Prostate gland (tissue), 2 donors: ENCODE measurements around the gene P2RY8. TPM values are rescaled to one million over a fixed set of nuclear protein-coding genes. Genes with fewer than 3 reads are reported as not detected.

ENCODE experiments used
- DNase-seq: peaks from one replicate; pipeline ENCODE4 v3.0.0-alpha.2; 2019; ENCODE audit warnings: low spot score
- H3K27ac ChIP-seq, 2 donors: fragments of 200-600 bp; sonication (generic); 2 replicates each; pipeline ENCODE4 v1.5.1; 2017 to 2019
- H3K27me3 ChIP-seq: fragments of 200-600 bp; sonication (generic); replicated peaks from 2 replicates; pipeline ENCODE4 v1.5.1; 2019; ENCODE audit not compliant: insufficient read depth
- H3K36me3 ChIP-seq, 2 donors: fragments of 200-600 bp; sonication (generic); 1 replicate in 1 of 2; 2 replicates in 1 of 2; pipeline versions ENCODE4 v1.5.1 to v1.8.1; 2017 to 2019
- H3K4me1 ChIP-seq: fragments of 200-600 bp; sonication (generic); replicated peaks from 2 replicates; pipeline ENCODE4 v1.5.1; 2019
- H3K4me3 ChIP-seq, 2 donors: fragments of 200-600 bp; sonication (generic); 2 replicates each; pipeline ENCODE4 v1.5.1; 2017 to 2019
- H3K9me3 ChIP-seq: fragments of 200-600 bp; sonication (generic); 2 replicates; pipeline ENCODE4 v1.5.1; 2017
- CTCF ChIP-seq, 4 experiments: fragments of 200-600 bp in 2 of 4; fragments of 450-650 bp in 2 of 4; sonication (generic) in 2 of 4; IDR thresholded peaks; 1 replicate in 3 of 4; 2 replicates in 1 of 4; pipeline ENCODE4 v1.5.1; 2016 to 2019; ENCODE audit warnings: antibody characterized with exemption in 4 of 4, mild to moderate bottlenecking in 2 of 4, moderate library complexity in 2 of 4
- POLR2A ChIP-seq: fragments of 450-650 bp; IDR thresholded peaks from one replicate; pipeline ENCODE4 v1.6.1; 2016; ENCODE audit warnings: antibody characterized with exemption, mild to moderate bottlenecking
- POLR2AphosphoS5 ChIP-seq: sonication (generic); formaldehyde crosslinking; IDR thresholded peaks from one replicate; pipeline ENCODE4 v1.6.1; 2017; ENCODE audit warnings: antibody characterized with exemption
- WGBS: methylation state at CpG from one replicate; pipeline ENCODE4 v1.1.5; 2018; 5-methylcytosine and 5-hydroxymethylcytosine counted together
- intact Hi-C: fragments of 100-400 bp; cut with DNase I; formaldehyde crosslinking; loops from one replicate; pipeline ENCODE4 v1.14.2; 2022
- total RNA-seq, 2 donors: library from RNA; depleted of rRNA; stranded (reverse); fragments of >200 nt; gene quantifications; one replicate each; pipeline ENCODE4 v1.1.0, GENCODE V29; 2016

Gene P2RY8
- total RNA-seq, 2 donors from 2014 or later, result 0.59 to 1.8 TPM

GRCh38 chrX:1465286-1466231 is 71.4 kb downstream of the P2RY8 start:
- H3K4me1 ChIP-seq, result no peaks in the 10 kb centered on the region
- H3K36me3 ChIP-seq, result no peaks in the 10 kb centered on the region
- H3K4me3 ChIP-seq, result no peak overlapping the region
- H3K27me3 ChIP-seq, result no peaks in the 10 kb centered on the region
- 21% methylated on average over 74 of the region's 75 CpGs for WGBS
- intact Hi-C loops, result no loop called here
- TF ChIP-seq CTCF (IDR thresholded peaks at IDR 0.05) (no peak), POLR2AphosphoS5 (no peak), POLR2A (no peak)
- H3K9me3 ChIP-seq, result no peaks in the 10 kb centered on the region
- DNase-seq, result no peak
- H3K27ac ChIP-seq, result no peak overlapping the region

- 75% methylated on average over 12 of the region's 12 CpGs for WGBS
- Histone ChIP-seq H3K9me3 (no peaks in the 10 kb centered on the region), H3K27ac (no peak overlapping the region), H3K36me3 (no peaks in the 10 kb centered on the region), H3K27me3 (no peaks in the 10 kb centered on the region), H3K4me3 (no peak overlapping the region), H3K4me1 (no peaks in the 10 kb centered on the region)
- no peak for DNase-seq
- intact Hi-C loops, result no loop called here
- TF ChIP-seq POLR2AphosphoS5 (no peak), POLR2A (no peak), CTCF (IDR thresholded peaks at IDR 0.05) (no peak)
These were observed 72.1 kb downstream of the P2RY8 start for GRCh38 chrX:1464971-1465285.

- no peak overlapping the region for H3K27ac ChIP-seq
- no peak for DNase-seq
- TF ChIP-seq POLR2AphosphoS5, result no peak
- TF ChIP-seq CTCF (IDR thresholded peaks at IDR 0.05), result no peak
- no peak for TF ChIP-seq POLR2A
- intact Hi-C loops, result no loop called here
- no peak overlapping the region for H3K4me3 ChIP-seq
- no peaks in the 10 kb centered on the region for H3K27me3 ChIP-seq
- no peaks in the 10 kb centered on the region for H3K4me1 ChIP-seq
- no peaks in the 10 kb centered on the region for H3K9me3 ChIP-seq
- no peaks in the 10 kb centered on the region for H3K36me3 ChIP-seq
- 72% methylated on average over 22 of the region's 24 CpGs for WGBS
These were observed 72.7 kb downstream of the P2RY8 start for GRCh38 chrX:1464041-1464970.

GRCh38 chrX:1463581-1463980 is 73.4 kb downstream of the P2RY8 start:
- Histone ChIP-seq H3K27ac (no peak overlapping the region), H3K9me3 (no peaks in the 10 kb centered on the region), H3K4me3 (no peak overlapping the region), H3K36me3 (no peaks in the 10 kb centered on the region), H3K4me1 (no peaks in the 10 kb centered on the region), H3K27me3 (no peaks in the 10 kb centered on the region)
- intact Hi-C loops, result no loop called here
- no peak for DNase-seq
- TF ChIP-seq POLR2A (no peak), CTCF (IDR thresholded peaks at IDR 0.05) (no peak), POLR2AphosphoS5 (no peak)
- 86% methylated on average over 5 of the region's 5 CpGs for WGBS
